ENCODE measurements around the gene DDI2.

DDI2 gene

DNA sequence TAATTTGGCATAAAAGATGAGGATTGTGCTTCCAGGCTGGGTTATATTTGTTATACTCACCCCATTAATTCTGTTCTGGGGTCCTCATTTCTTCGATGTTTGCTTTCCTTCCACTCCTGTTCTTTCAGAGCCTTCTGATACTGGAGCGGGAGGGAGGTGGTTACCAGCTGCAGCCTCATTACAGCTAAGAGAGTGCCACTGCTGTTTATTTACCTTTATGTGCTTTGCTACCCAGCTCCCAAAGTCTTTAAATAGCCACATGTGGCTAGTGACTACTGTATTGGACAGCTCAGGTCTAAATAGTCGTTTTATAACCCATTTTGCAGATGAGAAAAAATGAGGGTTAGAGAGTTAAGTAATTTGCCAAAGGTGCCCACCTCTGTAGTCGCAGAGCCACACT lies 92.0 kb downstream of the DDI2 start:
- Histone ChIP-seq H3K9me3 (ENCODE audit: control insufficient read depth in 1 of 2, low read length in 2 of 2) (no peaks in the 10 kb centered on the region), H3K9ac (ENCODE audit: low read depth in 1 of 2, low read length in 2 of 2) (no peak overlapping the region), H3K4me3 (ENCODE audit: low read depth in 1 of 2, low read length in 2 of 2) (no peak overlapping the region), H3K36me3 (ENCODE audit: control insufficient read depth in 1 of 2, insufficient read depth in 2 of 2, low read length in 2 of 2) (peaks cover 0 to 8% of the 10 kb centered on the region in 2 donors), H3K27me3 (ENCODE audit: control insufficient read depth in 1 of 2, insufficient read depth in 2 of 2, low read length in 2 of 2) (no peaks in the 10 kb centered on the region), H3K27ac (ENCODE audit: low read depth, low read length) (no peak overlapping the region), H3K4me1 (ENCODE audit: control insufficient read depth in 1 of 2, insufficient read depth in 2 of 2, low read length in 2 of 2) (peaks cover 4 to 6% of the 10 kb centered on the region in 2 donors)

- H3K27ac ChIP-seq (ENCODE audit: low read depth, low read length): no peak overlapping the region
- no peaks in the 10 kb centered on the region for H3K27me3 ChIP-seq (ENCODE audit: control insufficient read depth in 1 of 2, insufficient read depth in 2 of 2, low read length in 2 of 2)
- no peaks in the 10 kb centered on the region for H3K9me3 ChIP-seq (ENCODE audit: control insufficient read depth in 1 of 2, low read length in 2 of 2)
- no peaks in the 10 kb centered on the region for H3K4me1 ChIP-seq (ENCODE audit: control insufficient read depth in 1 of 2, insufficient read depth in 2 of 2, low read length in 2 of 2)
- no peak overlapping the region for H3K4me3 ChIP-seq (ENCODE audit: low read depth in 1 of 2, low read length in 2 of 2)
- peaks cover 8 to 22% of the 10 kb centered on the region in 2 donors for H3K36me3 ChIP-seq (ENCODE audit: control insufficient read depth in 1 of 2, insufficient read depth in 2 of 2, low read length in 2 of 2)
- H3K9ac ChIP-seq (ENCODE audit: low read depth in 1 of 2, low read length in 2 of 2): no peak overlapping the region
These were observed 94.9 kb downstream of the DDI2 start for GRCh38 chr1:15712168-15712567.

- H3K9me3 ChIP-seq (ENCODE audit: control insufficient read depth in 1 of 2, low read length in 2 of 2): no peaks in the 10 kb centered on the region
- no peak overlapping the region for H3K4me3 ChIP-seq (ENCODE audit: low read depth in 1 of 2, low read length in 2 of 2)
- H3K36me3 ChIP-seq (ENCODE audit: control insufficient read depth in 1 of 2, insufficient read depth in 2 of 2, low read length in 2 of 2): peaks cover 23 to 43% of the 10 kb centered on the region in 2 donors
- no peak overlapping the region for H3K9ac ChIP-seq (ENCODE audit: low read depth in 1 of 2, low read length in 2 of 2)
- H3K4me1 ChIP-seq (ENCODE audit: control insufficient read depth in 1 of 2, insufficient read depth in 2 of 2, low read length in 2 of 2): no peaks in the 10 kb centered on the region
- no peaks in the 10 kb centered on the region for H3K27me3 ChIP-seq (ENCODE audit: control insufficient read depth in 1 of 2, insufficient read depth in 2 of 2, low read length in 2 of 2)
- H3K27ac ChIP-seq (ENCODE audit: low read depth, low read length): no peak overlapping the region
These were observed 97.3 kb downstream of the DDI2 start for GRCh38 chr1:15714406-15715136.

GRCh38 chr1:15717418-15718125 lies 100.3 kb downstream of the DDI2 start:
- Histone ChIP-seq H3K4me3 (ENCODE audit: low read depth in 1 of 2, low read length in 2 of 2) (no peak overlapping the region), H3K9me3 (ENCODE audit: control insufficient read depth in 1 of 2, low read length in 2 of 2) (no peaks in the 10 kb centered on the region), H3K4me1 (ENCODE audit: control insufficient read depth in 1 of 2, insufficient read depth in 2 of 2, low read length in 2 of 2) (no peaks in the 10 kb centered on the region), H3K27ac (ENCODE audit: low read depth, low read length) (no peak overlapping the region), H3K9ac (ENCODE audit: low read depth in 1 of 2, low read length in 2 of 2) (no peak overlapping the region), H3K36me3 (ENCODE audit: control insufficient read depth in 1 of 2, insufficient read depth in 2 of 2, low read length in 2 of 2) (peaks cover 29 to 68% of the 10 kb centered on the region in 2 donors), H3K27me3 (ENCODE audit: control insufficient read depth in 1 of 2, insufficient read depth in 2 of 2, low read length in 2 of 2) (no peaks in the 10 kb centered on the region)

GRCh38 chr1:15718199-15718601 lies 100.9 kb downstream of the DDI2 start:
- Histone ChIP-seq H3K36me3 (ENCODE audit: control insufficient read depth in 1 of 2, insufficient read depth in 2 of 2, low read length in 2 of 2) (peaks cover 29 to 75% of the 10 kb centered on the region in 2 donors), H3K27ac (ENCODE audit: low read depth, low read length) (no peak overlapping the region), H3K9ac (ENCODE audit: low read depth in 1 of 2, low read length in 2 of 2) (no peak overlapping the region), H3K4me3 (ENCODE audit: low read depth in 1 of 2, low read length in 2 of 2) (no peak overlapping the region), H3K4me1 (ENCODE audit: control insufficient read depth in 1 of 2, insufficient read depth in 2 of 2, low read length in 2 of 2) (no peaks in the 10 kb centered on the region), H3K9me3 (ENCODE audit: control insufficient read depth in 1 of 2, low read length in 2 of 2) (no peaks in the 10 kb centered on the region), H3K27me3 (ENCODE audit: control insufficient read depth in 1 of 2, insufficient read depth in 2 of 2, low read length in 2 of 2) (no peaks in the 10 kb centered on the region)
